SKM-1 treated with dmso at 0.1 percent for 144 hours (cell line): ENCODE measurements around the gene HIBCH.
"Not testable (repeated sequence)": the region's sequence is repeated elsewhere in the genome, so short reads cannot be mapped to it uniquely, and the experiment has no call there.

Experiments
- DNase-seq: peaks from one replicate; lab custom pipeline; 2025; ENCODE audit not compliant: unreplicated experiment; lab: John Stamatoyannopoulos, UW

HIBCH gene

DNA sequence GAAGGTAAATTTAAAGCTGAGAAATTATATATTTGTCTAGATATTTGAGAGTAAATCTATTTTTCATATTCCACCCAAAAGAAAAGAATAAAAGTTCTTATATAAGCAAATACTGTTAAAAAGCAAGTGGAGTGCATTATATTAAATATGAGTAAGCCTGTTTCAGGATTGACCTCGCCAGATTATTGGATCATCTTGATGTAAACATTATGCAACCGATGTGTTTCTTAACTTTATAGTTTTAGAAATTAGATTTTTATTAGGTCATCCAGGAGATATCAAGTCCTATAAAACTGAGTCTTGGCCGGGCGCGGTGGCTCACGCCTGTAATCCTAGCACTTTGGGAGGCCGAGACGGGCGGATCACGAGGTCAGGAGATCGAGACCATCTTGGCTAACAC lies 156.8 kb downstream of the HIBCH start:
- DNase-seq: no peak

GRCh38 chr2:190159453-190159852 lies 160.2 kb downstream of the HIBCH start:
- DNase-seq: no peak

- no peak for DNase-seq
Measured at GRCh38 chr2:190158798-190159434, 160.7 kb downstream of the HIBCH start.

DNA sequence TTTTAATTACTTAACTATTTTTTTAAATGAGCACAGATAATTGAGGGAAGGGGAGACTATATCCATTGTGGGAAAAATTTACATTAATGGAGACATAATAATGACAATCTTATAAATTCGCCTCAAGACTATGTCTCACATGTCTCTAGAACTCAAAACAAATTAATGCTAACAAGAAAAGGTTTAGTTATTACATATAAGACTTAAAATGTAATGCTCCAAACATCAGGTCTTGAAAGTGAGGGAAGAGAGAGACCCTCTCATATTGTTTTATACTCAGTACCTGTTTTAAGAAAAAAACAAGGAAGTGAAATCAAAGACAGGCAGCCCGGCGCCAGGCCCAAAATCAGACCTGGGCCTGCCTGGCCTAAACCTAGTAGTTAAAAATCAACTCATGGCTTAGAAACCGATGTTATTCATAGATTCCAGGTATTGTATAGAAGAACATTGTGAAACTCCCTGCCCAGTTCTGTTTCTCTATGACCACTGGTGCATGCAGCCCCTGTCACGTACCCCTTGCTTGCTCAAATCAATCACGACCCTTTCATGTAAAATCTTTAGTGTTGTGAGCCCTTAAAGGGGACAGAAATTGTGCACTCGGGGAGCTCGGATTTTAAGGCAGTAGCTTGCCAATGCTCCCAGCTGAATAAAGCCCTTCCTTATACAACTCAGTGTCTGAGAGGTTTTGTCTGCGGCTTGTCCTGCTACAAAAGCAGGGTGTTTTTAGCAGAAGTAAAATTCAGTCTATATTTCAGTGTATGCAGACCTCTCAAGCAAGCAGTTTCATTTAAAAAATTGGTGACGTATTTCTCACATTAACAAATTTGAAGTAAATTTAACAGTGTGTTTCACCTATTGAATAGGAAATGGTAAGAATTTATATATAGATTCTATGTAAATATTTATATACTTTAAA lies 161.8 kb downstream of the HIBCH start:
- not testable (repeated sequence) for DNase-seq

DNA sequence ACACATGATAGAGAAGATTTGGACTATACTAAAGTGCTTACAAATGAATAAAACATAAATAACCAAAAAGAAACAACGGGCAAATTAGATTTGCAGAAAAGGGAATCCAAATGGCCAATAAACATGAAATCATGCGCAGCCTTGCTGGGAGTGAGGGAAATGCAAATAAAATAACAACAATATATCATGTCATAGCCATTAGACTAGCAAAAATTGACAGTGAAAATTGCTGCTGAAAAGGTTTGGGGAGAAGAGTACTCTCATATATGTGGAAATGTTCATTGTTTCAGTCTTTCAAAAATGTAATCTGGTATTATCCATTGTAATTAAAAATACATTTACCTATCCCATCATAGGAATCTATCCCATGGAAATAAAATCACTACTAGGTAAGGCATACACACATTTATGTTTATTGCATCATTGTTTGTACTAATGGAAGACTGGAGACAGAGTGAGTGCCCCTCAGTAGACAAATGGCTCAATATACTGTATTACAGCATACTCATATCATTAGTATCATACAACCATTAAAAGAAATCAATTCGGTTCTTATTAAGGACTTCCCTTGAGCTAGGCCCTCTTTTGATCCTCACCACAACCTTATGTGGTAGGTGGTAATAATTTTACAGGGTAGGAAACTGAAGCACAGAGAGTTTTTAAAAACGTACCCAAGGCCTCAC lies 163.0 kb downstream of the HIBCH start:
- DNase-seq: no peak
